HG03520 (cell line): Measurements from ENCODE around the gene IFFO2.

Source experiments
- ATAC-seq: cut with Tn5 transposase; IDR thresholded peaks from one replicate; pipeline ENCODE4 v1.9.1; 2021; ENCODE audit warnings: mild to moderate bottlenecking, moderate library complexity; ENCODE audit not compliant: unreplicated experiment

The IFFO2 gene

DNA sequence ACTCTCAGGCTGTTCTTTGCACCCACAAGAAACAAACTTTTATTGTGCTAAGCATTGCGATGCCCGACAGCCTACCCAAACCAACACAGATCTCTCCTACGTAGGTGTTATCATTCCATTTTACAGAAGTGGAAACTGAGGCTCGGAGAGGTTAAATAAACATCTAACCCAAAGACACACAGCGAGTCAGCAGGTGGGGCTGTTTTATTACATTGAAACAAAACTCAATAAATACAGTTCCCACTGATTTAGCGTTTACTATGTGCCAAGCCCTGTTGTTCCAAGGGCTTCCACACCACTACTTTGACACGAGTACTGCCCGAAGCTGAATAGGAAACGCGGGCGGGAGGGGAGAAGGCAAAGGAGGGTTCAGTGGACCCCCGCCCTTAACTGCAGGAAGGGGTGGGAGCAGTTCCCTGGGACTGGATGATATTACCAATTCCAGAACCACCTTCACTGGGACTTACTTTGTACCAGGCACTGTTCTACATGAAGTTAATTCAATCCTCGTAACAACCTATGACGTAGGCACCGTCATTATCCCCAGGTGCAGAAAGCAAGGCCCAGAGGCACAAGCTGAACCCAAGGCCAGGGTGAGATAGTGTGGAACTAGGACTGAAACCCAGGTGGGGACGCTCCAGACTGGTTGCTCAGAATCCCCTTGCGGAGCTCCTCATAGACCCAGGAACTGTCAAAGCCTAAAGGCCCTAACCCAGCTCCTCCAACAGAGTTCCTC is 34.8 kb downstream of the IFFO2 start:
- ATAC-seq = no peak

DNA sequence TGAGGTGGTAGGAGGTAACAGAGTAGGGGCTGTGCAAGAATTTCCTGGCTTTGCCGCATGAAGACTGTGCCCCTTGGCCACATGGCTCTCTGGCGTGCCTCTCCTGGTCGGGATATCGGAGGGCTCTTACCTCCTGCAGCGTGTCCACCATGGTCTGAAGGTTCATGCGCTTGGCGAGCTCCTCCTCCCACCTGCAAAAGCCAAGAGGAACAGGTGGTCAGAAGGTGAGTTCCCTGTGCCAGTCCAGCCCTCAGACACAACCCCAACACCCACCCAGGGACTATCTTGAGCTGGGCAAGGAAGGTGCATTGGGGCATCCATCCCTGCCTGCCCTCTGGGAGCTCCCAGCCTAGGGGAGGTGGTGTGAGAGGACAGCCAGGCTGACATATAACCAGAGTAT is 35.5 kb downstream of the IFFO2 start:
- ATAC-seq = no peak

DNA sequence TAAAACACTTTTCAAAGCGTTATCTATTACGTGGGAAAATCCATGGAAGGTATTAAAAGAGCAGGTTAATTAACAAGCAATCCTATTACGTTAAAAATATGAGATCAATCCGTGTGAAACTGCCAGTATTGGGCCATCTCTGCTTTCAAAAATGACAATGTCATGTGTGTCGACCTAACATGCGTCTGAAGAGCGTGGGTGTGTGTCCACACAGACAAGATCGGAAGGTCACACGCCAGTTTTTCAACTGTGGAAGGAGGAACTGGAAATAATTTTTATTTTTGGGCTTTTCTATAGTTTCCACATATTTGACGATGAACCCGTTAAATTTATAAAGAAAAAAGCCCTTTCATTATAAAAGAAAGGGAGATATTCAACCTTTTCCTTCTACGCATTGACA is 36.5 kb downstream of the IFFO2 start:
- ATAC-seq = no peak

DNA sequence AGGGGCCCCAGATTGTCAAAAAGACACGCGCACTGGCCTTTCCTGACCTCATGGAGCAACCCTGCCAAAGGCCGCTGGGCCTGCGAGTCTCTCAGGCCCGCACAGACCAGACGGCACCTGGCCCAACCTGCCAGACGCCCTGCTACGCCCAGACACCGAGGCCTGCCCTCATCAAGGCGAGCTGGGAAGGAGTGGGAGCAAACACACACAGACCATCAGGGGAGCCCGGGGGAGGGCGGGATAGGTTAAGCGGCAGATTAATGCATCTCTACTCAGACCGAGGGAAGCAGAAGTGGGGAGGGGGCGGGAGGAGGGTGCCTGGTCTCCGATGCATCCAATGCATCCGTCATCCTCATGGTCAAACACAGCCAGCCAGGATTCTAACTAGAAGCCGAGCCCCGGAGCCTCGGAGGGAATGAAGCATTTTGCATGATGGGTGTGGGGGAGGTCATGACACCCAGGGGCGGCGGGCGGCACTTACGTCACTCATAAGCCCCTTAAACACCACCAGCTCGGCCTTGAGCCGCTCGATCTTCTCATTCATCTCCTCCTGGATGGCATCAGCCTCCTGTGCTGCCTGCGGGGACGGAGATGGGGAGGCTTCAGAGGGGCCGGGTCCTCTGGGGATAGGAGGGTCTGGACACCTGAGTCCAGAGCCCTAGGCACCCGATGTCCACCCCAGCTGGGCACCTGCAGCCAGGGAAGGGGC is 37.1 kb downstream of the IFFO2 start:
- no peak for ATAC-seq

DNA sequence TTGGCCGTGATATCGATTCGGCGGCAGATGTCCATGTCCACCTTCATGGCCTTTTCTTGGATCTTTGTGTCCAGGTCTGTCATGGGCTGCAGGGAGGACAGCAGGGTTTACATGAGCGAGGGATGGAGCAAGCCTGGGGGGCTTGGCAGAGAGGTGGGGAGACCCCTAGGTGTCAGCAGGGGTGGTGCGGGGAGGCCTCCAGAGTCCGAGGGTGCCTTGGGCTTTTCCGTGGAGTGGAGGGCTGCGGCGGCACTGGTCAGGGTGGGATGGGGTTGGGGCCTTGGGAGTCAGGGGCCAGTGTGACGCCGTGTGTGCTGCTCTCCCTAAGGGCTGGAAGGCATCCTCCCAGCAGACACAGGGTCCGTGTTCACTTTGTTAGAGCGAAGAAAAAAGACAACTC is 38.1 kb downstream of the IFFO2 start:
- ATAC-seq = no peak

DNA sequence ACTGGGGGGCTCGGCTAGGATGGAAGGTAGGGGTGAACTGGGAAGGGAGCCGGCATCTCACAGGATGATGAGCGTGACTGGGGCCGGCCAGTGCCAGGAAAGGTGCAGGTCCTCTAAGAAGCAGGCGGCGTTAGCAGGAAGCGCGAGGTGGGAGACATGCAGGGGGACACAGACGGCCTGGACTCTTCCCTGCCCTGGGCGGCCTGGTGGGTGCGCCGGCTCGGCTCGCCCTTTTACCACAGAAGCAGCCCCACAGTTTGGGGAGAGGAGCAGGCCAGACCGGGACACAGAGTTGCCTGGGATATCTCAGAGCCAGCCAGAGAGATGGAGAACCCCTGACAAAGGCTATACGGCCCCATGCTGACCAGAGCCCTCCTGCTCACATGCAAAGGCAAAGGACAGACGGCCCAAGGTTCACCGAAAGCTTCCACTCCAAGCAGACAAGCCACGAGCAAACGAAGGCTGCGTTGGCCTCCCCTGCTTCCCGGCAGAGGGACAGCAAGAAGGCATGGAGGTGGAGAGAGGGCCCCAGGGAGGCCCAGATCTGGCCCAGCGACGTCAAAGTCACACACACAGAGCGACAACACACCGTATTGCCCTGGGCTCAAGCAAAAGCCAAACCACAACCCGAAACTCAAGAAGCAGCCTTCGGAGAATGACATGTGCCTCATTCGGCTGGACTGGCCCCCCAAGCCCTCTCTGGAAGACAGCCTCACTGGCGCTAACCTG is 39.2 kb downstream of the IFFO2 start:
- no peak for ATAC-seq

DNA sequence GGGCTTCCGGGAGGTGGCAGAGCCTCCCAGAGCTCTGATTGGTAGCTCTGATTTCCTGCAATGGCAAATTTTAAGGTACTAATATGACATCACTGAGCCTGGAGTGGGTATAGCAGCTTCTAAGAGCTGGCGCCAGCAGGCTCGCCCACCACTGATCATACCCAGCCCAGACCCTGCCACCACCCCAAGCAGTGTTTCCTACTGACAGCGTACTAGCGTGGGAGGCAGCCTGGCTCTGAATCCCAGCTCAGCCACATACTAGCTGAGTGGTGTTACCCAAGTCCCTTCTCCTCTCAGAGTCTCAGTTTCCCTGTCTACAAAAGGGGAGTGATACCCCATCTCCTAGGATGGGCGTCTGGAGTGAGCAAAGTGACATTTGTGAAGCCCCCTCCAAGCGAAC is 41.1 kb downstream of the IFFO2 start:
- ATAC-seq = no peak

DNA sequence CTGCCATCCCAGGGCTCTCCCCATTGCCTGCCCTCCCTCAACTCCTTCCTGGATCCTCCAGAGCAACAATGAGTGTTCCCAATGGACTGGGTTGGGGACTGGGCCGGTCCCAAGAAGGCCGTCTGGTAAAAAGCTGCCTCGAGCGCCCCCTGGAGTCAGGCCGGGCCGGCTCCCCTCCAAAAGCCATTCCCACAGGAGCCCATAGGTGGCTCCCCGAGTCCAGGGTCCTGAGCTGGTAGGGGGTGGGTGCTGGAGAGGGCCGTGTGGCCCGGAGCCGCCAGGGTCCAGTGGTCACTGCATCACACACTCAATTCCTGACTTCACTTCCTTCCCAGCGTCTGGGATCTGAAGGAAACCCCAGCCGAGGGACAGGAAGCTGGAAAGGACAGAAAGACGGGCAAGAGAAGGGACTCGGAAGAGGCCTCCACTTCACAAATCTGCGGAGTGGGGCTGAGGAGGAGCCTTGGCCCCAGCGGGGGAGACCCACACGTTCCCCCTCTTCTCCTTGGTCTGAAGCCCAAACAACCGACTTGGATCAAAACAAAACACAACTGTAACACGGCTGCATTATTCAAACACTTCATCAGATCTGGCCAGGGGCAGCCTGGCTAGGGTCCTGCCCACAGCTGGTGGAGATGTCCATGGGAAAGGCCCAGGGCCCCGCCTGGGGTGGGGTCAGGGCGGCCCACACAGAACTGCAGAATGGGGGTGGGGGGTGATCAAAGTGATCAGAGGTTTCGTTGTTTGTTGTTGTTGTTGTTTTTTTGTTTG is 43.2 kb downstream of the IFFO2 start:
- ATAC-seq = no peak

DNA sequence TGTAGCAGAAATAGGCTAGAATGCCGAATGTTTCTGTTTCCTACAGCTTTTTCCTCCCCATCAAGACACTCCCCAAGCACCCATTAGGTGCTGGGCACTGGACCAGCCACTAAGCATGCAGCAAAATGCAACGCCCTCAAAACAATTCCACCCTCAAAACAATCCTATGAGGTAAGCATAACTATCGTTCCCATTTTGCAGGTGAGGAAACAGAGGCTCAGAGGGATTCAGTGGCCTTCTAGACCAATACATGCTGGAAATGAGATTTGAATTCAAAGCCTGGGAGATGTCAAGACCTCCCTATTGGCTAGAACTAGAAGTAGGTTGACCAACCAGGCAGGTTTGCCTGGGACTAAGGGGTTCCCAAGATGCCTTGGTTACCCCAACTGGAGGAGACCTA is 43.9 kb downstream of the IFFO2 start:
- ATAC-seq = no peak

DNA sequence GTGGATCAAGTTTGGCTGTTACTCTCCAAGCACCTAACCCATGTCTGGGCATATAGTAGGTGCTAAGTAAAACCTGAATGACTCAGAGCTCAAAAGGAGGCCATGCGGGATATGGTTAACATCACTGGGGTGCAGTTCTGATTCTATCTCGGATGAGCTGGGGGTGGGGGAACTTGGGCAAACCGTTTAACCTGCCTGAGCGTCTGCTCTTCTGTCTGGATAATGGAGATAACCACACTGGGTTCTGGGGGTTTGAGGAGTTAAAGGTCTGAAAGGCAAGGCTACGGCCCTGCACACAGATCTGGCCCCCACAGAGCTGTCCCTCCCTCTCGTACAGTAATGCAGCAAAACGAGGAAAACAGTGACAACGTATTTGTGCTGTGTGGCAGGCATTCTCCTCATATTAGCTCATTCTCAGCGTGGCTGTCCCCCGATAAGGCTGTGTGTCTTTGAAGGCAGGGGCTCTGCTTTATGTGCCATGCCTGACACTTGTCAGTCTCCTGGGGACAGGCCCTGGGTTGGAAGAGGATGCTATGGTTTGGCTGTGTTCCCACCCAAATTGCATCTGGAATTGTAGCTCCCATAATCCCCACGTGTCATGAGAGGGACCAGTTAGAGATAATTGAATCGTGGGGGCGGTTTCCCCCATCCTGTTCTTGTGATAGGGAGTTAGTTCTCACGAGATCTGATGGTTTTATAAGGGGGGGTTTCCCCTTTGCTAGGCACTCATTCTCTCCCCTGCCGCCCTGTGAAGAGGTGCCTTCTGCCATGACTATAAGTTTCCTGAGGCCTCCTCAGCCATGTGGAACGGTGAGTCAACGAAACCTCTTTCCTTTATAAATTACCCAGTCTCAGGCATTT is 47.3 kb downstream of the IFFO2 start:
- no peak for ATAC-seq

DNA sequence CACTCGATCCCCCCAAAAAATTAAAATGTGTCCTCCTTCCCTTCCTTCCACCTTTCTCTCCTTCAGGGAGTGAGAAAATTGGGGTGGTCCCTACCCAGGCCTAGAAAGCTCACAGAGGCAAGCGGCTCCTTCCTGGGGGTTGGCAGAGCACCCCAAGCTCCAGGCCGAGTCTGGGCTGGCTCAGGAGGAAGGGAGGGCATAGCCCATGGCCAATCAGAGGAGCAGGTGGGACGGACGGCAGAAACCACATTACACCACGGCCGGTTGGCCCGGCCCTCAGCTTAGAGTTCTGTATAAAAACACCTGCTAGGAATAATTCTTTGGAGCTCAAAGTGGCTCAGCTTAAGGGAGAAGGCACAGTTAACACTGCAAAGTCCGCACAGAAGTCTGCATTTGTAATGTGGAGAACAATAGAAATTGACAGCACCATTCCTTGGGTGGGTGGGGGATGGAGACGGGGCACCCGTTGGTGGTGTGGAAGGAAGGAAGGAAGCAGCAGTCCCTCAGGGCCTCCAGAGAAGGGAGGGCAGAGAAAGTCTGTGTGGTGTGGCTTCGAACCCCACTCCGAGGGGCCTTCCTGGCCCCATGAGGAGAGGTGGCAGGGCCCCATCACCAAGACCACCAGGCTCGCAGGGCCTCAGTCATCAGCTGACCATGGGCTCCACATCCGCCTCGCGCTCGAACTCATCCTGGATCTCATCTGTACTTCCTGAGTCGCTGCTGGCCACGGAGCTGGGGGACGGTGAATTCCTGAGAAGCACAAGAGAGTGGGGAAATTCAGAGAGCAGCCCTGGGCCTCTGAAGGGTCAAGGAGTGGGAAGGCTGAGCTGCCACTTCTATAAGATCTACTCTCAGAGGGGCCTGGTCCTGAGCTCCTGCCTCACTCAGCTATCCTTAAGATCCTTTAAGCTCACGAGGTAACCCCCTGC is 48.3 kb downstream of the IFFO2 start:
- ATAC-seq = no peak

DNA sequence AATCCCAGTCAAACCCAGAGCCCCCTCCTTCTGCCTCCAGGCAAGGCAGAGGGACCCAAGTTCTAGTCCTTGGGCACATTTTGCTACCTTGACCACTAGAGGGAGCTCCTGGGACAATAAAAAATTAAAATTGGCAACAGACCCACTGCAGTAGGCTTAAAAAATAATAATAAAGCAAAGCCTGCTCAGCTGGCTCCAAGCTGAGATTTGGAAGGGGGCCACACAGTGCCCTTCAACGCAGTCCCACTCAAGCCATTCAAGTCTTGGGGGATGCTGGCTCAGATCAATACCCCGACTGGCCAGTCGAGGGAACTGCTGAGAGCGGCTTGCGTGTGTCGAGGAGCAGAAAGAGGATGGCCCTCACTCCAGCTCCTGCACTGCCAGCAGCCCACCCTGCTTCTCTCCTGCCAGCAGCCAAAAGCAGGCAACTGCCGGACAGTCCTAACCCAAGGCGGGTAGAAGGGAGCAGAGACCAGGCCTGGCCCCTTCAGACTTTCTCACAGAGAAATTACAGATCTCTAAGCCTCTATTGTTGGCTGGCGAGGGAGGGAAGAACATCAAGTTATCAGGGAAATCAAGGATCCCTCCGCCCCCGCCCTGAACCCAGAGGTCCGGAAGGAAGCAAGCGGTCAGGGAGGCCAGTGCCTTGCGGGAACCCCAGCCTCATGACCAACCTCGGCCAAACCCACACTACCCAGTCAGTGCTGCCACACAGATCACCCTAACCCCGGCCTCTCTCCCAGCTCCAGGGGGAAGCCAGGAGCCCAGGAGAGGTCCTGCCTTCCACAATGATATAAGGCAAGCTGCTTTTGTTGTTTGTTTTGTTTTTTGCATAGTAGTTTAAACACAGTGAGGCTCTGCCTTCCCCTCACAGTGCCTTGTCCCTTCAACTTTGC is 49.2 kb downstream of the IFFO2 start:
- ATAC-seq = no peak

DNA sequence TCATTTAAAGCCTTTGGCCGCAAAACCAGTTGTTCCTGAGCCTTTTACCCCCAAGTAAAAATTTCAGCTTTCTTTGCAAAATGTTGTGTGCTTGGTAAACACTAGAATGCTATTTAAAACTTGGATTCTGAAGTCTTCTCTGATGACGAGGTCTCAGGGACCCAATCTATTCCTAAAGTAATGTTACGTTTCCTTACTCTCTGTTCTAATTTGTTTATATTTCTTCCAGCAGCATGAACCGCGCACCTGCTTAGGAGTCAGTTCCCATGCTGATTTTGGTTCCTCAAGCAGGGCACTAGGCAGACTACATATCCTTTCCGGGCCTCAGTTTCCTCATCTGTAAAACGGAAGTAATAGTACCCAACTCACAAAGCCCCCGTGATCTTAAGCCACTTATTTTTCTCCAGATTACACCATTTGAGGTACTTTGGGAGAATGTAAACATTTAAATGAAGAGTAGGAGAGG is 53.2 kb downstream of the IFFO2 start:
- no peak for ATAC-seq

DNA sequence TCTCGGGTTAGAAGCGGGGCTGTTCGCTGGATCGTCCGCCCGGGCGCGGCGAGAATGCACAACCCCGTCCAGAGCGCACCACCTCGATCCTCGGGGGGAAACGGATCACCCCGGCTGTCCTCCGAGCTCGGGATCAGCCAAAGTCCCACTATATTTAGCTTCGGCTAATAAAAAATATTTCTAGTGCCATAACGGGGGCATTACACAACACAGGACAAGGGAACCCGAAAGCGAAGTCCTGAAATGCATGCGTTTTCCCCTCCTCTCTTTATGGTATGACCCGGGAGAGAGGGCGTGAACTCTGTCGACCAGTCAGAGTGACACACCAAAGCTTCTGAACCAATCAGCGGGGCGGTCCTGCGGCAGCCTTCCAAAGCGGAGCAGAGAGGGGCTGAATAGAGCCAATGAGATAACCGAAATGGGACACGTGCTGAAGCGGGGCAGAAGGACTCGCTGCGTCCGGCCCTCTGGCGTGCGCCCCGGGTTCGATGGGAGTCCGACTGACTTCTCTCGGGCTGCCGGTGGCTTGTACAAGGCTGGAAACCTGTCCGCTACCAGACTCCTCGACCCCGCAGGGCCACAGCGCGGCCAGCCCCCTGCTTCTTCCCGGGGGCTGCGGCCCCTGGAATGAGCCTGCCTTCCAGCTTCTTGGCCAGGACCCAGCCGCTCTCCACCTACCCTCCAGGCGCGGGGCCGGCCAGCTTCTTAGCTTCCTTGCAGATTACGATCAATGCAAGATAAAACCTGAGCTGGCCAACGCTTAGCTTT is 53.8 kb downstream of the IFFO2 start, which contains the start of gene ALDH4A1:
TSS of gene ALDH4A1 (minus strand) at position 33 of the 768 bp plus-strand sequence. CDS start at position 1, 32 bp downstream.
- peak; percentile 95 for ATAC-seq

DNA sequence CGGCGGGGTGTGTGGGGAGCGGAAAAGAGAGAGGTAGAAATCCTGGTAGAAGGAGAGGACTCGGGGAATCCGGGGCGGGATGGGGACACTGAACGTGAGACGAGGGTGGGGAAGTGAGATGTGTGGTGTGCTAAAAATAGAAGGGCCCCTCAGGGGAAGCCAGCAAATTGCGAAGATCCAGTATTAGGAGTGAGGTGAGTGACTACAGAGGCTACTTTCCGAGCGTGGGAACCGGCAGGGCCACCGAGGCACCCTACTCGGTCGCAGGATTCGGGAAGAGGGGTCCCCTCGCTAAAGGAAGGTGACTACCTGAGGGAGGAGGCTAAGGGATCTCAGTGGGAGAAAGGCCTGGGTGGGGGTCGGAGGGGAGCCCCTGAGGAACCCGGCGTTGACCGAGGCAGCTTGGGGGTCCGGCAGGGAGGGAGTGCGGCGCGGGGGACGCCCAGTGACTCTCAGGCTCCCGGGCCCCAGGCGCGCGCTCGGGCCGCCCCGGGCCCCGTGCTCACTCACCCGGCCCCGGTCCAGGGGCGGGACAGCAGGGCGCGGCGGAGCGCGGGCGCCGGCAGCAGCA is 54.4 kb downstream of the IFFO2 start:
- no peak for ATAC-seq

DNA sequence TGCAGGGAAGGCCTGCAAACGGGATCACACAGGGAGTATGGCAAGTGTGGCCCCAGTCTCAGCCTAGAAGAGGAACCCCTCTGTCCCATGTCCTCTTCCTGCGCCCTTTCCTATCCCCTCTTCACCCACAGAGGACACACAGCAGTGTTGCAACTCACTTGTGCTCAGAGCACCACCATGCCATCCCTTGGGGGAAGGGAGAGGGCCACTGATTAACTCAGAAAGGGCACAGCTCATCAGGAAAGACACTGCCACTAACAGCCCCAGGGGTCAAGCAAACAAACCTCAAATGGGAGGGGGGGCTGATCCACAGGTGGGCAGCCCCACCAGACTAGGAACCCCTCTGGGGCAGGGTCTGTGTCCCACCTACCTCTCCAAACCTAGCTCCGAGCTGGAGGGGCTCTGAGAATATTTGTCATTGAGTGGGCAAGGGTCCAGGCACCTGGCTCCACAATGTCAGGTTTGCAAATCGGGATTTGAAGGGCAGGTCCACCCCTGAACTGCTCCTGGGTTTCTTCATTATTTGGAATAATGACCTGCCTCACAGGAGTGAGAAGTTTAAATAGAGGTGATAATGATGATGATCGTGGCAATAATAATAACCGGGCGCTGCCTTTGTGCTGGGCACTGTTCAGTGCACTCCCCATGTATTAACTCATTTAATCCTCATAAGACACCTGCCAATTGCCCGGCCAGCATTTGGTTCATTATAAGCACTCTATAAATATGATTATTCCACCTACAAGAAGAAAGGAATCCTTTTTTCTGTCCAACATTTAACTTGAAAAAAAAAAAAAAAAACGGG is 55.1 kb downstream of the IFFO2 start:
- no peak for ATAC-seq
